Measurements from ENCODE around the gene RPP14. TPM values are rescaled to one million over a fixed set of nuclear protein-coding genes. Genes with fewer than 3 reads are reported as not detected.

RPP14 gene
- total and polyA plus RNA-seq, 10 of the 15 experiments (the other 5 are each of a cell fraction or from before 2014, with no cell fraction given): 9.1 to 21.2 (median 12.7) TPM

GRCh38 chr3:58321791-58322190 is 15.7 kb downstream of the RPP14 start:
- Histone ChIP-seq H4K20me1 (ENCODE audit: control insufficient read depth, insufficient read depth) (no peaks in the 10 kb centered on the region), H3K4me1 (ENCODE audit: control insufficient read depth, insufficient read depth, low read length) (peaks cover 17% of the 10 kb centered on the region), H2AFZ (ENCODE audit: control insufficient read depth, low read depth, low read length) (no peak overlapping the region), H3K27ac (ENCODE audit: control insufficient read depth, insufficient read depth) (no peak overlapping the region), H3K79me2 (ENCODE audit: control insufficient read depth, insufficient read depth, low read length) (no peaks in the 10 kb centered on the region), H3K4me2 (ENCODE audit: control insufficient read depth, insufficient read depth) (no peak overlapping the region), H3K4me3 (no peak overlapping the region), H3K9ac (ENCODE audit: control insufficient read depth, insufficient read depth, low read length) (no peak overlapping the region), H3K36me3 (ENCODE audit: control insufficient read depth in 2 of 2, insufficient read depth in 2 of 2, low read length in 1 of 2) (peaks cover 2 to 17% of the 10 kb centered on the region in 2 experiments; a peak in 3 of 4 replicates), H3K27me3 (replicated peaks in 1 of 2; ENCODE audit: control insufficient read depth in 2 of 2, insufficient read depth in 2 of 2, low read length in 1 of 2) (no peaks in the 10 kb centered on the region), H3K9me3 (replicated peaks; ENCODE audit: control insufficient read depth, insufficient read depth, low read length) (no peaks in the 10 kb centered on the region)
- ChIA-PET POLR2A (no interaction called here), SMC1A (ENCODE audit: uncharacterized antibody, unreplicated experiment) (interaction anchor here (0.7 to 2.7 kb wide), 10 partner anchors 12 to 308 kb away, joined by 3 to 11 read pairs (median 4); partner anchors contain the start of genes HTD2 and RPP14), RAD21 (ENCODE audit: unreplicated experiment) (interaction anchor here (1.0 to 1.5 kb wide), 8 partner anchors 14 to 308 kb away, joined by 3 to 5 read pairs (median 3); no protein-coding TSS in a partner anchor), CTCF (interaction anchor here (0.6 to 13.0 kb wide), 19 partner anchors 9 to 309 kb away, joined by 3 to 112 read pairs (median 4); partner anchors contain the start of genes HTD2, PXK and RPP14)
- ATAC-seq (no peak), FAIRE-seq (no peak), DNase-seq (ENCODE audit: low read depth, low spot score) (no peak)
- WGBS (ENCODE audit: insufficient coverage, insufficient replicate concordance, low lambda C conversion rate, missing lambda C conversion rate): 90% methylated on average over 7 of the region's 7 CpGs
- intact Hi-C loops (cut with micrococcal nuclease; ENCODE audit: unreplicated experiment) (loop anchor here (1.0 to 2.0 kb wide), 2 partner anchors 93 to 211 kb away; no protein-coding TSS in a partner anchor), in situ Hi-C loops (cut with MboI) (loop anchor here (10.0 kb wide), 1 partner anchor 213 kb away; the partner anchor contains the start of gene ACOX2)
- no TSS peak for BruUV-seq (replicated peaks)
- TF ChIP-seq RAD51 (IDR thresholded peaks at IDR 0.05) (no peak), WRNIP1 (IDR thresholded peaks at IDR 0.05; ENCODE audit: borderline replicate concordance, low read depth, low read length) (no peak), TCF12 (IDR thresholded peaks at IDR 0.05; ENCODE audit: low read depth, low read length) (no peak), MTA3 (IDR thresholded peaks at IDR 0.05; ENCODE audit: borderline replicate concordance, low read length) (no peak), TCF7 (IDR thresholded peaks at IDR 0.05; ENCODE audit: borderline replicate concordance) (no peak), ZNF207 (IDR thresholded peaks at IDR 0.05; ENCODE audit: borderline replicate concordance) (no peak), POLR2AphosphoS5 (IDR thresholded peaks at IDR 0.05; ENCODE audit: low read length) (no peak), NR2F1 (conservative IDR thresholded peaks at IDR 0.05) (no peak), HDAC2 (IDR thresholded peaks at IDR 0.05) (no peak), ASH2L (IDR thresholded peaks at IDR 0.05; ENCODE audit: borderline replicate concordance, low read depth) (no peak), MAX (IDR thresholded peaks at IDR 0.05; ENCODE audit: low read depth, low read length) (no peak), CBFB (IDR thresholded peaks at IDR 0.05; ENCODE audit: low read depth) (no peak), RBBP5 (conservative IDR thresholded peaks at IDR 0.05) (no peak), MEF2A (IDR thresholded peaks at IDR 0.05; ENCODE audit: insufficient read depth, low read depth, low read length) (no peak), FOXM1 (IDR thresholded peaks at IDR 0.05; ENCODE audit: low read depth, low read length) (no peak), ZBTB11 (CRISPR knock-in tag; IDR thresholded peaks at IDR 0.05) (no peak), ZNF687 (IDR thresholded peaks at IDR 0.05) (no peak), IKZF2 (IDR thresholded peaks at IDR 0.05) (no peak), SMAD1 (IDR thresholded peaks at IDR 0.05; ENCODE audit: low read depth, partially characterized antibody) (no peak)

Measured in GM12878 (cell line).